UCSD-AML1 (cell line): ENCODE results near the gene ADD2.

Source experiments
- DNase-seq: peaks from one replicate; lab custom pipeline; 2025; ENCODE audit not compliant: unreplicated experiment; lab: John Stamatoyannopoulos, UW

ADD2 gene

DNA sequence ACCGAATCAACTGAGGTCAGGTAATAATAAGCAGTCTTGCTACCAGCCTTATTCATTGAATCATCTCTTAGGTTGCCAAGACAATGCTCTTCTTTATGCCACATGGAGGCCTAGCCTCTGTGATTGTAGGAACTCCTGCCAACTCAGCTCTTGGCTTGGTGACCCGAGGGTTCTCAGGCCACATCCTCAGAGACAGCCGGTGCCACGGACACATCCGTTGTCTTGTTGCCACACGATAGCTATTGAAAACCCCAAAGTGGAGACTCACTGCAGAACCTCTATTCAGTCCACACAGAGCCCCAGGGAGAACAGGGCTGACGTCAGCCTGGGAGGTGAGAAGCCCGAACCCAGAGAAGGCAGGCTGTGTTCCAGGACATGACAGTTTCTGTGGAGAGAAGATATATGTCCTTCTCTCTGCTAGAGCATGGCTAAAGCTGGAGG is 160.9 kb downstream of the ADD2 start:
- no peak for DNase-seq
